ENCODE results near the gene KDM2B. TPM values are rescaled to one million over a fixed set of nuclear protein-coding genes. Genes with fewer than 3 reads are reported as not detected.

The KDM2B gene
- total and polyA plus RNA-seq, 7 experiments from 2014 or later: 12.6 to 91.7 (median 76.1) TPM

DNA sequence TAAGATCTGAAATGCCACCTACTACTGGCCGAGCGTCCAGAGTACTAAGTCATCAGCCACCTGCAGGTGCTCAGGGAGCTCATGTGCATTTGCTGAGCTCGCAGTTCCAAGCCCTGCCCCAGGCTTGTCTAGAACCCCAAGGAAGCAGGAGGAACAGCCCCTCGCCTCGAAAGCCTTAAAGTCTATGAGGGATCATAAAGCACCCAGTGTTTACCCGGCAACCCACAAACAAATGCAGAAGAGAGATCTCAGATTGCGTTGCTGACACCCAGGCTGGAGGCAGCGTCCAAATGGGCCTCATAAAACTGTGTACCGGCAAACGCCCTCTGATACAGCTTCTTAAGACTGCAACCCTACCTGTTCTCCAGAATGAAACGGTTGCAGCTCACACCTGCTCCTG is 6.8 kb downstream of the KDM2B start:
- H3K27ac Mint-ChIP-seq: peak overlapping the region in 3 of 9 donors; percentile 38 to 84 (median 65)
- H3K36me3 ChIP-seq (ENCODE audit: control insufficient read depth in 2 of 3, insufficient read depth in 3 of 3, low read length in 3 of 3): peaks cover 0 to 38% (median 9%) of the 10 kb centered on the region in 3 experiments
- no peak overlapping the region for H3K4me3 ChIP-seq (ENCODE audit: low read length)
- DNase-seq (no peak), ATAC-seq (no peak)
- intact Hi-C loops (cut with micrococcal nuclease): no loop called here
- peaks cover 5 to 7% of the 10 kb centered on the region in 2 donors for H3K4me1 ChIP-seq (ENCODE audit: control insufficient read depth in 2 of 2, insufficient read depth in 2 of 2, low read length in 2 of 2)
- H3K27ac ChIP-seq (ENCODE audit: low read depth, low read length): no peak overlapping the region
- no peaks in the 10 kb centered on the region for H3K9me3 ChIP-seq (ENCODE audit: control insufficient read depth in 2 of 3, low read length in 3 of 3)
- POLR2A ChIA-PET: interaction anchor here (0.5 to 0.9 kb wide), 5 partner anchors 13 to 114 kb away, joined by 3 to 5 read pairs (median 3); no protein-coding TSS in a partner anchor
- no peaks in the 10 kb centered on the region for H3K27me3 ChIP-seq (ENCODE audit: control insufficient read depth in 2 of 2, insufficient read depth in 2 of 2, low read length in 2 of 2)
- CTCF ChIA-PET: interaction anchor here (1.1 kb wide), 1 partner anchor 21 kb away, joined by 3 read pairs; no protein-coding TSS in a partner anchor
- H3K4me1 Mint-ChIP-seq: peaks cover 7 to 41% (median 29%) of the 10 kb centered on the region in 7 donors
- no peak overlapping the region for H3K4me3 Mint-ChIP-seq
- peaks cover 16 to 40% (median 32%) of the 10 kb centered on the region in 5 donors for H3K36me3 Mint-ChIP-seq
- peaks cover 0 to 1% (median 0%) of the 10 kb centered on the region in 11 donors for H3K9me3 Mint-ChIP-seq
- no peaks in the 10 kb centered on the region for H3K27me3 Mint-ChIP-seq

GRCh38 chr12:121571920-121572319 is 8.9 kb downstream of the KDM2B start:
- H3K4me3 ChIP-seq (ENCODE audit: low read length): no peak overlapping the region
- no peaks in the 10 kb centered on the region for H3K27me3 ChIP-seq (ENCODE audit: control insufficient read depth in 2 of 2, insufficient read depth in 2 of 2, low read length in 2 of 2)
- Mint-ChIP-seq H3K4me3 (peak overlapping the region in 1 of 10 donors; percentile 2), H3K36me3 (peaks cover 21 to 50% (median 38%) of the 10 kb centered on the region in 5 donors), H3K4me1 (peaks cover 3 to 44% (median 31%) of the 10 kb centered on the region in 7 donors), H3K27ac (peak overlapping the region in 4 of 9 donors; percentile 18 to 42 (median 25)), H3K27me3 (no peaks in the 10 kb centered on the region), H3K9me3 (peaks cover 0 to 1% (median 0%) of the 10 kb centered on the region in 11 donors)
- ChIA-PET CTCF (interaction anchor here (1.4 kb wide), 1 partner anchor 19 kb away, joined by 5 read pairs; no protein-coding TSS in a partner anchor), POLR2A (interaction anchor here (0.7 to 1.3 kb wide), 4 partner anchors 10 to 222 kb away, joined by 3 to 5 read pairs (median 3); no protein-coding TSS in a partner anchor)
- H3K4me1 ChIP-seq (ENCODE audit: control insufficient read depth in 2 of 2, insufficient read depth in 2 of 2, low read length in 2 of 2): no peaks in the 10 kb centered on the region
- DNase-seq (no peak), ATAC-seq (no peak)
- intact Hi-C loops (cut with micrococcal nuclease): no loop called here
- H3K36me3 ChIP-seq (ENCODE audit: control insufficient read depth in 2 of 3, insufficient read depth in 3 of 3, low read length in 3 of 3): peaks cover 0 to 38% (median 9%) of the 10 kb centered on the region in 3 experiments
- H3K9me3 ChIP-seq (ENCODE audit: control insufficient read depth in 2 of 3, low read length in 3 of 3): no peaks in the 10 kb centered on the region
- no peak overlapping the region for H3K27ac ChIP-seq (ENCODE audit: low read depth, low read length)

DNA sequence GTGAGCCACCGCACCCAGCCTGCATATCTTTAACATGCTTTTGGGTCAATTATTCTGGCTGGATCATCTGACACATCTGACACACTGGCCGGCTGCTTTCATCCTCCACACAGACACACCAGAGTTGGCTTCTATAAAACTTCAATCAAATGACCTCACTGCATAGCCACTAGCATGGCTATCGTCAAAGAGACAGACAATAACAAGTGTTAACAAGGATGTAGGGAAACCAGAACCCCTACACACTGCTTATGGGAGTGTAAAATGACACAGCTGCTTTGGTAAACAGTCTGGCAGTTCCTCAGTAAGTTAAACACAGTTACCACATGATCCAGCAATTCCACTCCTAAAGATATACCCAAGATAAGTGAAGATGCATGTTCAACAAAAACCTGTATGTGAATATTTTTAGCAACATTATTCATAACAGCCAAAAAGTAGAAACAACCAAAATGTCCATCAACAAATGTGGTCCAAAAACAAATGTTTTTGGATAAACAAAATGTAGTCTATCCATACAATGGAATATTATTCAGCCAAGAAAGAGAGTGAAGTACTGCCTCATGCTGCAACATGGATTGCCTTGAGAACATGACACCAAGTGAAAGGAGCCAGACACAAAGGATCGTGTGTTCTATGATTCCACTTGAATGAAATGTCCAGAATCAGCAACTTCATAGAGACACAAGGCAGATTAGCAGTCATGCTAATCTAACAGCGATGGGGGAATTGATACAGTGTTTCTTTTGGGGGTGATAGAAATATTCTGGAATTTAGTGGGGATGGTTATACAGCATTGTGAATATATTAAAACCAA is 10.1 kb downstream of the KDM2B start:
- Histone ChIP-seq H3K27me3 (ENCODE audit: control insufficient read depth in 2 of 2, insufficient read depth in 2 of 2, low read length in 2 of 2) (no peaks in the 10 kb centered on the region), H3K9me3 (ENCODE audit: control insufficient read depth in 2 of 3, low read length in 3 of 3) (no peaks in the 10 kb centered on the region), H3K36me3 (ENCODE audit: control insufficient read depth in 2 of 3, insufficient read depth in 3 of 3, low read length in 3 of 3) (peaks cover 0 to 35% (median 7%) of the 10 kb centered on the region in 3 experiments), H3K4me3 (ENCODE audit: low read length) (no peak overlapping the region), H3K4me1 (ENCODE audit: control insufficient read depth in 2 of 2, insufficient read depth in 2 of 2, low read length in 2 of 2) (no peaks in the 10 kb centered on the region), H3K27ac (ENCODE audit: low read depth, low read length) (no peak overlapping the region)
- Mint-ChIP-seq H3K36me3 (peaks cover 21 to 45% (median 36%) of the 10 kb centered on the region in 5 donors), H3K4me1 (peaks cover 3 to 39% (median 28%) of the 10 kb centered on the region in 7 donors), H3K4me3 (no peak overlapping the region), H3K27ac (peak overlapping the region in 5 of 9 donors; percentile 10 to 76 (median 39)), H3K9me3 (peaks cover 0 to 1% (median 0%) of the 10 kb centered on the region in 11 donors), H3K27me3 (no peaks in the 10 kb centered on the region)
- ChIA-PET CTCF (no interaction called here), POLR2A (no interaction called here)
- ATAC-seq (no peak), DNase-seq (no peak)
- intact Hi-C loops (cut with micrococcal nuclease): no loop called here

- ChIA-PET CTCF (interaction anchor here (0.8 to 1.1 kb wide), 2 partner anchors 14 to 53 kb away, joined by 3 read pairs; no protein-coding TSS in a partner anchor), POLR2A (interaction anchor here (0.8 to 1.4 kb wide), 2 partner anchors 10 to 1068 kb away, joined by 5 to 16 read pairs; partner anchors contain the start of gene KDM2B)
- Histone ChIP-seq H3K4me3 (ENCODE audit: low read length) (no peak overlapping the region), H3K9me3 (ENCODE audit: control insufficient read depth in 2 of 3, low read length in 3 of 3) (no peaks in the 10 kb centered on the region), H3K4me1 (ENCODE audit: control insufficient read depth in 2 of 2, insufficient read depth in 2 of 2, low read length in 2 of 2) (no peaks in the 10 kb centered on the region), H3K27ac (ENCODE audit: low read depth, low read length) (no peak overlapping the region), H3K27me3 (ENCODE audit: control insufficient read depth in 2 of 2, insufficient read depth in 2 of 2, low read length in 2 of 2) (no peaks in the 10 kb centered on the region), H3K36me3 (ENCODE audit: control insufficient read depth in 2 of 3, insufficient read depth in 3 of 3, low read length in 3 of 3) (peaks cover 0 to 20% (median 1%) of the 10 kb centered on the region in 3 experiments)
- DNase-seq: no peak
- intact Hi-C loops (cut with micrococcal nuclease): no loop called here
- H3K36me3 Mint-ChIP-seq: peaks cover 18 to 37% (median 30%) of the 10 kb centered on the region in 5 donors
- H3K4me3 Mint-ChIP-seq: no peak overlapping the region
- H3K4me1 Mint-ChIP-seq: peaks cover 3 to 32% (median 28%) of the 10 kb centered on the region in 7 donors
- H3K27ac Mint-ChIP-seq: peak overlapping the region in 6 of 9 donors; percentile 4 to 61 (median 34)
- peaks cover 0 to 1% (median 0%) of the 10 kb centered on the region in 11 donors for H3K9me3 Mint-ChIP-seq
- H3K27me3 Mint-ChIP-seq: no peaks in the 10 kb centered on the region
- peak; percentile 36 for ATAC-seq
Measured at GRCh38 chr12:121568971-121569751, 11.7 kb downstream of the KDM2B start.

DNA sequence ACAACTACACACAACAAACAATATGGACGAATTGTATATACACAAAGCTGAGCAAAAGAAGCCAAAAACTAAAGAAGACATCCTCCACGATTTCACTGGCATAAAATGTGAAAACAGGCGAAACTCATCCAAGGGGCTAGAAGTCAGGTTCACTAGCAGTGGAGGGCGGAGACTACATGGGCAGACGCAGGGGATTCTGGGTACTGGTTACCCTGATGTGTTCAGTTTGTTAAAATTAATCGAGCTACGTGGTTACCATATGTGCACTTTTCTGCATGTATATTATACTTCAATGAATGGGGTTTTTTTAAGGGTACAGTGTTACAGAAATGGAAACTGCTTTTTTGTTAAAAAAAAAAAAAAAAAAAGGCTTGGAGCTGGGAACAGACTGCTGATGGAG is 12.3 kb downstream of the KDM2B start:
- H3K9me3 ChIP-seq (ENCODE audit: control insufficient read depth in 2 of 3, low read length in 3 of 3): no peaks in the 10 kb centered on the region
- Mint-ChIP-seq H3K4me1 (peaks cover 3 to 30% (median 24%) of the 10 kb centered on the region in 7 donors), H3K4me3 (peak overlapping the region in 1 of 10 donors; percentile 38), H3K9me3 (peaks cover 0 to 1% (median 0%) of the 10 kb centered on the region in 11 donors), H3K27me3 (no peaks in the 10 kb centered on the region), H3K27ac (peak overlapping the region in 6 of 9 donors; percentile 0 to 77 (median 45)), H3K36me3 (peaks cover 18 to 32% (median 26%) of the 10 kb centered on the region in 5 donors)
- ChIA-PET POLR2A (interaction anchor here (1.1 to 1.4 kb wide), 2 partner anchors 10 to 11 kb away, joined by 6 to 16 read pairs; partner anchors contain the start of gene KDM2B), CTCF (interaction anchor here (0.8 to 1.1 kb wide), 2 partner anchors 15 to 52 kb away, joined by 3 read pairs; no protein-coding TSS in a partner anchor)
- no peaks in the 10 kb centered on the region for H3K4me1 ChIP-seq (ENCODE audit: control insufficient read depth in 2 of 2, insufficient read depth in 2 of 2, low read length in 2 of 2)
- no peaks in the 10 kb centered on the region for H3K27me3 ChIP-seq (ENCODE audit: control insufficient read depth in 2 of 2, insufficient read depth in 2 of 2, low read length in 2 of 2)
- DNase-seq (no peak), ATAC-seq (no peak)
- no peak overlapping the region for H3K4me3 ChIP-seq (ENCODE audit: low read length)
- H3K36me3 ChIP-seq (ENCODE audit: control insufficient read depth in 2 of 3, insufficient read depth in 3 of 3, low read length in 3 of 3): peaks cover 0 to 15% (median 0%) of the 10 kb centered on the region in 3 experiments
- no peak overlapping the region for H3K27ac ChIP-seq (ENCODE audit: low read depth, low read length)
- intact Hi-C loops (cut with micrococcal nuclease): no loop called here

DNA sequence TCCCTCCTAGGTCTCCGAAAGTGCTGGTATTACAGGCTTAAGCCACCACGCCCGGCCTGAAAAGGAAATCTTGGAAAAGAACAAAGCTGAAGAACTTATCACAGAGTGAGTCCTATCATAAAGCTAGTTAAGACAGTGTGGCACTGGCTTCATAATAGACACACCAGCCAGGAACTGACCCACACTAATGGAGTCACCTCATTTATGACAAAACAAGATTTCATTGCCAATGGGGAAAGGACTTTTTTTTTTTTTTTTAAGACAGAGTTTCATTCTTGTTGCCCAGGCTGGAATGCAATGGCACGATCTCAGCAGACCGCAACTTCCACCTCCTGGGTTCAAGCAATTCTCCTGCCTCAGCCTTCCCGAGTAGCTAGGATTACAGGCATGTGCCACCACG is 15.7 kb downstream of the KDM2B start:
- H3K27ac Mint-ChIP-seq: no peak overlapping the region

More for the DNA sequence above, 15.7 kb downstream of the KDM2B start:
- H3K9me3 ChIP-seq (ENCODE audit: control insufficient read depth in 2 of 3, low read length in 3 of 3): no peaks in the 10 kb centered on the region
- no peak overlapping the region for H3K4me3 ChIP-seq (ENCODE audit: low read length)
- Mint-ChIP-seq H3K4me1 (peaks cover 3 to 28% (median 19%) of the 10 kb centered on the region in 7 donors), H3K4me3 (no peak overlapping the region), H3K9me3 (no peaks in the 10 kb centered on the region), H3K27me3 (no peaks in the 10 kb centered on the region), H3K36me3 (peaks cover 5 to 17% (median 14%) of the 10 kb centered on the region in 5 donors)
- ChIA-PET CTCF (interaction anchor here (0.6 to 1.3 kb wide), 2 partner anchors 106 to 307 kb away, joined by 3 read pairs; no protein-coding TSS in a partner anchor), POLR2A (interaction anchor here (0.5 to 0.7 kb wide), 2 partner anchors 42 to 432 kb away, joined by 3 to 6 read pairs; no protein-coding TSS in a partner anchor)
- no peaks in the 10 kb centered on the region for H3K4me1 ChIP-seq (ENCODE audit: control insufficient read depth in 2 of 2, insufficient read depth in 2 of 2, low read length in 2 of 2)
- H3K27ac ChIP-seq (ENCODE audit: low read depth, low read length): no peak overlapping the region
- ATAC-seq: no peak
- DNase-seq: no peak
- intact Hi-C loops (cut with micrococcal nuclease): no loop called here
- no peaks in the 10 kb centered on the region for H3K27me3 ChIP-seq (ENCODE audit: control insufficient read depth in 2 of 2, insufficient read depth in 2 of 2, low read length in 2 of 2)
- H3K36me3 ChIP-seq (ENCODE audit: control insufficient read depth in 2 of 3, insufficient read depth in 3 of 3, low read length in 3 of 3): peaks cover 0 to 7% (median 3%) of the 10 kb centered on the region in 3 experiments

All from naive thymus-derived CD4-positive, alpha-beta T cell (primary cell).